ENCODE measurements around the gene F2.

F2 gene

DNA sequence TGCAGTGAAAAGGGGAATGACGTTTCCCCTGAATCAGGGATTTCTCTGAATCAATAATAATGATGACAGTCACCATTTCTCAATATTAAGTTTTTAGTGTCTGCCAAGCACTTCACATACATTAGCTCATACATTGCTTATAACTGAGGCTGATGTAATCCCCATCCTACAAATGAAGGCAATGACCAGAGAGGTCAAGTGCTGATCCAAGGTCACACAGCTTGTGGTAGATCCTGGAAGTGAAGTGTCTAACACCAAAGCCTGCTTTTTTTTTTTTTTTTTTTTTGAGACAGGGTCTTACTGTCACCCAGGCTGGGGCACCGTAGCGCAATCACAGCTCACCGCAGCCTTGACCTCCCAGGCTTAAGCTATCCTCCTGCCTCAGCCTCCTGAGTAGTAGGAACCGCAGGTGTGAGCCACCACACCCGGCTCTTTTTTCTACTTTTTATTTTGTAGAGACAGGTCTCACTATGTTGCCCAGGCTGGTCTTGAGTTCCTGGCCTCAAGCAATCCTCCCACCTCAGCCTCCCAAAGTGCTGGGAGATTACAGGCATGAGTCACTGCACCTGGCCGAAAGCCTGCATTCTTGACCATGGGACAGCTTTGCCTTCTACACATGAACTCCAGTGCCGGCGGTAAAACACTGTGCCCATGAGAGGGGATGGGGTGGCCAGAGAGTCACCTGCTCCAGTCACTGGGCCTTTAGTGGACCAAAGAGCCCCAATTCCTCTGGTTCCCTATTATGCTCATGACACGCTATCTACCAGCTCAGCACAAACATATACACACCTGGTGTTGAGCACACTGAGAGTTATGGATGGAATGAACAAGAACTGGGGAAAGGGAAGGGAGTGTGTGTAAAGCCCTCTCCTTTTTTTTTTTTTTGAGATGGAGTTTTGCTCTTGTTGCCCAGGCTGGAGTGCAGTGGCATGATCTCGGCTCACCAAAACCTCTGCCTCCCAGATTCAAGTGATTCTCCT is 36.0 kb upstream of the F2 start:
- no peak overlapping the region for H3K4me3 ChIP-seq (ENCODE audit: low read depth, low read length)
- no peak for TF ChIP-seq CTCF (IDR thresholded peaks at IDR 0.05; ENCODE audit: low read depth, low read length)
- TF ChIP-seq POLR2A (IDR thresholded peaks at IDR 0.05; ENCODE audit: extremely low read depth, insufficient read length): no peak
- TF ChIP-seq, protein P1, sequence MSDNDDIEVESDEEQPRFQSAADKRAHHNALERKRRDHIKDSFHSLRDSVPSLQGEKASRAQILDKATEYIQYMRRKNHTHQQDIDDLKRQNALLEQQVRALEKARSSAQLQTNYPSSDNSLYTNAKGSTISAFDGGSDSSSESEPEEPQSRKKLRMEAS (IDR thresholded peaks at IDR 0.05; ENCODE audit: low read depth, low read length): no peak
- TF ChIP-seq MYC (IDR thresholded peaks at IDR 0.05; ENCODE audit: low read depth, low read length): no peak
- DNase-seq (ENCODE audit: low read depth): no peak

- TF ChIP-seq MYC (IDR thresholded peaks at IDR 0.05; ENCODE audit: low read depth, low read length) (no peak), POLR2A (IDR thresholded peaks at IDR 0.05; ENCODE audit: extremely low read depth, insufficient read length) (no peak), CTCF (IDR thresholded peaks at IDR 0.05; ENCODE audit: low read depth, low read length) (no peak)
- TF ChIP-seq, protein P1 (IDR thresholded peaks at IDR 0.05; ENCODE audit: low read depth, low read length): no peak
- no peak for DNase-seq (ENCODE audit: low read depth)
- no peak overlapping the region for H3K4me3 ChIP-seq (ENCODE audit: low read depth, low read length)
Measured at GRCh38 chr11:46684367-46684766, 34.6 kb upstream of the F2 start.

DNA sequence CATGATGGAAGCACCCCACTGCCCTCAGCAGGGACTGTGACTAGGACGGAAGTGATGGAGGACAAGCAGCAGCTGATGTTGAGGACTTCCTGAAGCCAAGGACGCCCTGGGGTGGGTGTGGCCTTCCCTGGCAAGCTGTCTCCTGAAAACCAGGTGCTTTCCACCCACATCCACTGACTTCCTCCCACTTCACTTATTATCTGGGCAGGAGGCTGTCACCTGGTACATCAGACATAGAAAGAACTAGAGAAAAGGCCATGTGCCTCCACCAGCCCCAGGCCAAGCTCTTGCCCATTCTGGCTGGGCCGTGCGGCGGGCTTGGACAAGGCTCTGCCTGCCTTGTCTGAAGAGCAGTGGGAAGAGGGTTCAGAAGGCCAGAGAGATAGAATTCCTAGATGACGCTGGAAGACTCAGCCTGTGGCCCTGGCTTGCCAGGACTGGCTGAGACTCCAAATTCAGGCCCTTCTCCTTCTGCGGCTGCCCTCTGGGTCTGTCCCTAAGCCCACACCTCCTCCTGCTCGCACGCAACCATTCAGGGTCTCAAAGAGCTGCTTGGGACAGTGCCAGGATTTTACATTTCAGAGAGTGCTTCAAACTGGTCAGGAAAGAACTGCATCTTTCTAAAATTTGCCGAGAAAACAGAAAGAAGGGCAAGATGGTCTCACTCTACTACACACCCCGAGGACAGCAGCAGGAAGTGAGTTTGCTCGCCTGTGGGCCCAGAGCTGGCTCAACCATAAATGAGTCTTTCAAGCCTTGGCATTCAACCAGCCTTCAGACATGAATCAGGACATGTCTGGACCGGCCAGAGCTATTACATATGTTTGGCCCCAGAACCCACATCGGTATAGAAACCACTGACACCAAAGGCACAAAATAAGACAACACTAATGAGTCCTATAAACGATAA is 31.9 kb upstream of the F2 start:
- H3K4me3 ChIP-seq (ENCODE audit: low read depth, low read length): no peak overlapping the region
- DNase-seq (ENCODE audit: low read depth): no peak
- TF ChIP-seq MYC (IDR thresholded peaks at IDR 0.05; ENCODE audit: low read depth, low read length) (no peak), POLR2A (IDR thresholded peaks at IDR 0.05; ENCODE audit: extremely low read depth, insufficient read length) (no peak), CTCF (IDR thresholded peaks at IDR 0.05; ENCODE audit: low read depth, low read length) (no peak)
- TF ChIP-seq, protein P1 (IDR thresholded peaks at IDR 0.05; ENCODE audit: low read depth, low read length): no peak

DNA sequence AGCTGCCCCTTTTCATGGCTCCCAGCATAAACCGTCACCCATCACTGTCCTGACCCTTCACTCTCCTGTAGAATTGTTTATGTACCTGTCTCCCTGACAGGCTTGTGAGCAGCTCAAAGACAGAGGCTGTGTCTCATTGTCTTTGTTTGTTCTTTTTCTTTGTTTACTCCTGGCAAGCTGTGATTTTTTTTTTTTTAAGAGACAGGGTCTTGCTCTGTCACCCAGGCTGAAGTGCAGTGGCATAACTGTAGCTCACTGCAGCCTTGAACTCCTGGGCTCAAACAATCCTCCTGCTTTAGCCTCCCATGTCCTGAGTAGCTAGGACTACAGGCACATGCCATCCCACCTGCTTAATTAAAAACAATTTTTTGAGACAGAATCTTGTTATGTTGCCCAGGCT is 28.3 kb upstream of the F2 start:
- no peak overlapping the region for H3K4me3 ChIP-seq (ENCODE audit: low read depth, low read length)
- TF ChIP-seq, protein P1 (IDR thresholded peaks at IDR 0.05; ENCODE audit: low read depth, low read length): no peak
- TF ChIP-seq CTCF (IDR thresholded peaks at IDR 0.05; ENCODE audit: low read depth, low read length): no peak
- no peak for TF ChIP-seq MYC (IDR thresholded peaks at IDR 0.05; ENCODE audit: low read depth, low read length)
- no peak for DNase-seq (ENCODE audit: low read depth)

GRCh38 chr11:46692450-46692849 is 26.6 kb upstream of the F2 start:
- no peak overlapping the region for H3K4me3 ChIP-seq (ENCODE audit: low read depth, low read length)
- no peak for TF ChIP-seq POLR2A (IDR thresholded peaks at IDR 0.05; ENCODE audit: extremely low read depth, insufficient read length)
- no peak for TF ChIP-seq CTCF (IDR thresholded peaks at IDR 0.05; ENCODE audit: low read depth, low read length)
- TF ChIP-seq MYC (IDR thresholded peaks at IDR 0.05; ENCODE audit: low read depth, low read length): no peak
- TF ChIP-seq, protein P1 (IDR thresholded peaks at IDR 0.05; ENCODE audit: low read depth, low read length): no peak

More at GRCh38 chr11:46692450-46692849, 26.6 kb upstream of the F2 start:
- no peak for DNase-seq (ENCODE audit: low read depth)
